Activated T-helper 2 cell treated with anti-CD3 and anti-CD28 coated beads, Interferon-gamma antibody, Interleukin-2, Interleukin-4, amounts not matched to agents 10 μg/mL and 5 μg/mL and 100 μg/mL, durations not matched to agents 14 hours and 24 hours and 36 hours (primary cell): ENCODE measurements around the gene COBL. TPM values are rescaled to one million over a fixed set of nuclear protein-coding genes. Genes with fewer than 3 reads are reported as not detected.

Experiments
- DNase-seq: peaks from one replicate; pipeline ENCODE4 v3.0.0; 2021; ENCODE audit warnings: low spot score
- H3K27ac Mint-ChIP-seq: one replicate; pipeline ENCODE4 v1.8.0; 2021; ENCODE audit warnings: mixed read lengths
- H3K27me3 Mint-ChIP-seq: one replicate; pipeline ENCODE4 v1.8.0; 2021; ENCODE audit warnings: low read depth, mixed read lengths
- H3K36me3 Mint-ChIP-seq: one replicate; pipeline ENCODE4 v1.8.0; 2021; ENCODE audit warnings: low read depth, mixed read lengths
- H3K4me1 Mint-ChIP-seq: one replicate; pipeline ENCODE4 v1.8.0; 2021; ENCODE audit warnings: low read depth, mixed read lengths
- H3K4me3 Mint-ChIP-seq: one replicate; pipeline ENCODE4 v1.8.0; 2021; ENCODE audit warnings: low read depth, mild to moderate bottlenecking, moderate library complexity, mixed read lengths
- H3K9me3 Mint-ChIP-seq: one replicate; pipeline ENCODE4 v1.8.0; 2021; ENCODE audit warnings: mixed read lengths
- intact Hi-C: fragments of 100-400 bp; cut with micrococcal nuclease; formaldehyde crosslinking; loops from one replicate; pipeline ENCODE4 v1.15.1; 2023
- total RNA-seq: library from RNA; stranded (reverse); gene quantifications from 2 replicates; pipeline ENCODE4 v1.2.3, GENCODE V29; 2022

COBL gene
- total RNA-seq, 1 donor from 2014 or later = not detected

- Mint-ChIP-seq H3K4me1 (no peaks in the 10 kb centered on the region), H3K27ac (no peak overlapping the region), H3K27me3 (no peaks in the 10 kb centered on the region), H3K4me3 (no peak overlapping the region), H3K9me3 (no peaks in the 10 kb centered on the region), H3K36me3 (no peaks in the 10 kb centered on the region)
- intact Hi-C loops = no loop called here
- DNase-seq = no peak
Measured at GRCh38 chr7:51025668-51026067, 290.9 kb downstream of the COBL start.

- H3K4me3 Mint-ChIP-seq = no peak overlapping the region
- no peak overlapping the region for H3K27ac Mint-ChIP-seq
- H3K27me3 Mint-ChIP-seq = no peaks in the 10 kb centered on the region
- H3K36me3 Mint-ChIP-seq = no peaks in the 10 kb centered on the region
- no peaks in the 10 kb centered on the region for H3K9me3 Mint-ChIP-seq
- intact Hi-C loops = no loop called here
- DNase-seq = no peak
- no peaks in the 10 kb centered on the region for H3K4me1 Mint-ChIP-seq
Measured at GRCh38 chr7:51024867-51025266, 291.7 kb downstream of the COBL start.

- Mint-ChIP-seq H3K27me3 (no peaks in the 10 kb centered on the region), H3K9me3 (no peaks in the 10 kb centered on the region), H3K4me1 (no peaks in the 10 kb centered on the region), H3K4me3 (no peak overlapping the region), H3K27ac (no peak overlapping the region), H3K36me3 (no peaks in the 10 kb centered on the region)
- DNase-seq = no peak
- intact Hi-C loops = no loop called here
Measured at GRCh38 chr7:51023547-51023946, 293.1 kb downstream of the COBL start.

GRCh38 chr7:51022821-51023220 lies 293.8 kb downstream of the COBL start:
- no peak for DNase-seq
- H3K27me3 Mint-ChIP-seq = no peaks in the 10 kb centered on the region
- H3K4me3 Mint-ChIP-seq = no peak overlapping the region
- intact Hi-C loops = no loop called here
- no peaks in the 10 kb centered on the region for H3K9me3 Mint-ChIP-seq
- no peak overlapping the region for H3K27ac Mint-ChIP-seq
- H3K36me3 Mint-ChIP-seq = no peaks in the 10 kb centered on the region
- peaks cover 2% of the 10 kb centered on the region for H3K4me1 Mint-ChIP-seq

- Mint-ChIP-seq H3K27ac (no peak overlapping the region), H3K27me3 (no peaks in the 10 kb centered on the region), H3K9me3 (no peaks in the 10 kb centered on the region), H3K4me1 (peaks cover 2% of the 10 kb centered on the region), H3K36me3 (no peaks in the 10 kb centered on the region), H3K4me3 (no peak overlapping the region)
- intact Hi-C loops = no loop called here
- DNase-seq = no peak
Measured at GRCh38 chr7:51021906-51022570, 294.6 kb downstream of the COBL start.

GRCh38 chr7:51020944-51021343 lies 295.7 kb downstream of the COBL start:
- no peaks in the 10 kb centered on the region for H3K9me3 Mint-ChIP-seq
- intact Hi-C loops = no loop called here
- no peak overlapping the region for H3K4me3 Mint-ChIP-seq
- H3K4me1 Mint-ChIP-seq = peaks cover 2% of the 10 kb centered on the region
- H3K36me3 Mint-ChIP-seq = no peaks in the 10 kb centered on the region
- no peaks in the 10 kb centered on the region for H3K27me3 Mint-ChIP-seq
- H3K27ac Mint-ChIP-seq = no peak overlapping the region
- no peak for DNase-seq

GRCh38 chr7:51019891-51020870 lies 296.4 kb downstream of the COBL start:
- intact Hi-C loops = no loop called here
- H3K4me1 Mint-ChIP-seq = peaks cover 2% of the 10 kb centered on the region
- no peak overlapping the region for H3K27ac Mint-ChIP-seq
- no peaks in the 10 kb centered on the region for H3K9me3 Mint-ChIP-seq
- no peaks in the 10 kb centered on the region for H3K27me3 Mint-ChIP-seq
- H3K4me3 Mint-ChIP-seq = no peak overlapping the region
- H3K36me3 Mint-ChIP-seq = no peaks in the 10 kb centered on the region
- DNase-seq = no peak

- Mint-ChIP-seq H3K27ac (no peak overlapping the region), H3K4me3 (no peak overlapping the region), H3K4me1 (peaks cover 2% of the 10 kb centered on the region), H3K36me3 (no peaks in the 10 kb centered on the region), H3K9me3 (no peaks in the 10 kb centered on the region), H3K27me3 (no peaks in the 10 kb centered on the region)
- intact Hi-C loops = no loop called here
- no peak for DNase-seq
Measured at GRCh38 chr7:51019191-51019844, 297.3 kb downstream of the COBL start.

- no peak overlapping the region for H3K27ac Mint-ChIP-seq
- intact Hi-C loops = no loop called here
- H3K4me3 Mint-ChIP-seq = no peak overlapping the region
- no peaks in the 10 kb centered on the region for H3K9me3 Mint-ChIP-seq
- peaks cover 2% of the 10 kb centered on the region for H3K4me1 Mint-ChIP-seq
- no peaks in the 10 kb centered on the region for H3K27me3 Mint-ChIP-seq
- DNase-seq = no peak
- H3K36me3 Mint-ChIP-seq = no peaks in the 10 kb centered on the region
Measured at GRCh38 chr7:51017576-51018535, 298.8 kb downstream of the COBL start.

- Mint-ChIP-seq H3K9me3 (no peaks in the 10 kb centered on the region), H3K36me3 (no peaks in the 10 kb centered on the region), H3K4me3 (no peak overlapping the region), H3K27ac (no peak overlapping the region), H3K27me3 (no peaks in the 10 kb centered on the region), H3K4me1 (peaks cover 2% of the 10 kb centered on the region)
- DNase-seq = no peak
- intact Hi-C loops = no loop called here
Measured at GRCh38 chr7:51016546-51016945, 300.1 kb downstream of the COBL start.

GRCh38 chr7:51015581-51015980 lies 301.0 kb downstream of the COBL start:
- no peaks in the 10 kb centered on the region for H3K36me3 Mint-ChIP-seq
- no peak overlapping the region for H3K27ac Mint-ChIP-seq
- intact Hi-C loops = no loop called here
- no peak for DNase-seq
- H3K4me1 Mint-ChIP-seq = peaks cover 2% of the 10 kb centered on the region
- H3K9me3 Mint-ChIP-seq = no peaks in the 10 kb centered on the region
- no peaks in the 10 kb centered on the region for H3K27me3 Mint-ChIP-seq
- H3K4me3 Mint-ChIP-seq = no peak overlapping the region

GRCh38 chr7:51014811-51015210 lies 301.8 kb downstream of the COBL start:
- peaks cover 2% of the 10 kb centered on the region for H3K4me1 Mint-ChIP-seq
- no peaks in the 10 kb centered on the region for H3K36me3 Mint-ChIP-seq
- no peak for DNase-seq
- no peak overlapping the region for H3K27ac Mint-ChIP-seq
- H3K27me3 Mint-ChIP-seq = no peaks in the 10 kb centered on the region
- H3K9me3 Mint-ChIP-seq = no peaks in the 10 kb centered on the region
- no peak overlapping the region for H3K4me3 Mint-ChIP-seq
- intact Hi-C loops = no loop called here
